CD4-positive, CD25-positive, alpha-beta regulatory T cell (primary cell): ENCODE measurements around the gene RPL10. TPM values are rescaled to one million over a fixed set of nuclear protein-coding genes. Genes with fewer than 3 reads are reported as not detected.

ENCODE experiments used
- ATAC-seq, 2 donors: fragments of 150-1000 bp; cut with Tn5 transposase; one replicate each; pipeline ENCODE4 v1.10.0; 2021; ENCODE audit warnings: low read depth in 2 of 2, moderate number of reproducible peaks in 2 of 2, moderate library complexity in 1 of 2
- DNase-seq, 3 donors: peaks; one replicate each; pipeline versions ENCODE4 v3.0.0 to v3.0.0-alpha.2; 2012 to 2022; ENCODE audit warnings: mixed read lengths in 1 of 3
- H3K27ac ChIP-seq: one replicate; pipeline ENCODE4 v1.7.0; 2013; ENCODE audit warnings: mild to moderate bottlenecking, low read length; ENCODE audit not compliant: insufficient read depth, poor library complexity, severe bottlenecking
- H3K27me3 ChIP-seq: one replicate; pipeline ENCODE4 v1.7.0; 2013; ENCODE audit warnings: low read length; ENCODE audit not compliant: control insufficient read depth, insufficient read depth
- H3K36me3 ChIP-seq: one replicate; pipeline ENCODE4 v1.7.0; 2013; ENCODE audit warnings: mild to moderate bottlenecking, low read length, moderate library complexity; ENCODE audit not compliant: control insufficient read depth, insufficient read depth
- H3K4me1 ChIP-seq: 2 replicates; pipeline ENCODE4 v1.7.0; 2013; ENCODE audit warnings: mild to moderate bottlenecking, low read length; ENCODE audit not compliant: insufficient read depth, control insufficient read depth, poor library complexity, severe bottlenecking
- H3K4me3 ChIP-seq: one replicate; pipeline ENCODE4 v1.7.0; 2013; ENCODE audit warnings: low read depth, mild to moderate bottlenecking, low read length, moderate library complexity
- H3K9me3 ChIP-seq, 2 experiments: 1 replicate in 1 of 2; 2 replicates in 1 of 2; pipeline ENCODE4 v1.7.0; 2013; ENCODE audit warnings: low read length in 2 of 2, mild to moderate bottlenecking in 1 of 2, moderate library complexity in 1 of 2; ENCODE audit not compliant: control insufficient read depth in 2 of 2
- H3K27ac Mint-ChIP-seq, 3 donors: one replicate each; pipeline ENCODE4 v1.8.0; 2020 to 2022; ENCODE audit warnings: mild to moderate bottlenecking in 3 of 3, mixed read lengths in 3 of 3, moderate library complexity in 2 of 3
- H3K27me3 Mint-ChIP-seq: one replicate; pipeline ENCODE4 v1.8.0; 2022; ENCODE audit warnings: mild to moderate bottlenecking, mixed read lengths
- H3K36me3 Mint-ChIP-seq: one replicate; pipeline ENCODE4 v1.8.0; 2020; ENCODE audit warnings: mixed read lengths
- H3K4me1 Mint-ChIP-seq, 4 donors: one replicate each; pipeline ENCODE4 v1.8.0; 2020 to 2022; ENCODE audit warnings: mixed read lengths in 4 of 4, mild to moderate bottlenecking in 1 of 4
- H3K4me3 Mint-ChIP-seq, 4 donors: one replicate each; pipeline ENCODE4 v1.8.0; 2020 to 2022; ENCODE audit warnings: mild to moderate bottlenecking in 4 of 4, mixed read lengths in 4 of 4, moderate library complexity in 3 of 4
- H3K9me3 Mint-ChIP-seq, 7 donors: one replicate each; pipeline ENCODE4 v1.8.0; 2020 to 2022; ENCODE audit warnings: mixed read lengths in 7 of 7, mild to moderate bottlenecking in 3 of 7, moderate library complexity in 2 of 7
- polyA plus RNA-seq, 4 donors: library from polyadenylated mRNA; unstranded; fragments of 300-500 nt; fragmentation: Illumina TruSeq; gene quantifications; one replicate each; pipeline ENCODE4 v1.2.3, GENCODE V29; 2021
- total RNA-seq: library from RNA; stranded (reverse); gene quantifications from one replicate; pipeline ENCODE4 v1.2.3, GENCODE V29; 2022

RPL10 gene
- total and polyA plus RNA-seq, 5 donors from 2014 or later = 3,877 to 6,073 (median 4,330) TPM

DNA sequence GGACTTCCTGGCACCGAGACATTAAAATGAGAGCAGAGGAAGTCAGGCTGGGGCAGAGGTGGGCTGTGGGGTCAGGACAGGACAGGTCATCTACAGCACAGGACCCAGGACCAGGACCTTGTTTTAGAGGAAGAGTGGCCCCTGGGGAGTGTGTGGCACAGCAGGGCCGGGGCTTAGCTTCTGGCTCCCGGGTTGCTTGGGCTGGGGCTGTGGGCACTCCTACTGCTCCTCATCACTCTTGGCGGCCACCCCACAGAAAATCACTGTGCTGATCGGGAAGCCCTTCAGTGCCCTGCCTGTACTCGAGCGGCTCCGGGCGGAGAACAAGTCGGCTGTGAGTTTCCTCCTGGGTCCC is 22.2 kb downstream of the RPL10 start:
- Histone ChIP-seq H3K36me3 (no peaks in the 10 kb centered on the region), H3K27ac (no peak overlapping the region), H3K9me3 (no peaks in the 10 kb centered on the region), H3K4me3 (no peak overlapping the region), H3K27me3 (no peaks in the 10 kb centered on the region), H3K4me1 (no peaks in the 10 kb centered on the region)
- Mint-ChIP-seq H3K4me1 (peaks cover 0 to 3% (median 0%) of the 10 kb centered on the region in 4 donors), H3K27me3 (no peaks in the 10 kb centered on the region), H3K27ac (no peak overlapping the region), H3K9me3 (peaks cover 0 to 1% (median 0%) of the 10 kb centered on the region in 7 donors), H3K36me3 (no peaks in the 10 kb centered on the region), H3K4me3 (no peak overlapping the region)
- DNase-seq (no peak), ATAC-seq (no peak)

DNA sequence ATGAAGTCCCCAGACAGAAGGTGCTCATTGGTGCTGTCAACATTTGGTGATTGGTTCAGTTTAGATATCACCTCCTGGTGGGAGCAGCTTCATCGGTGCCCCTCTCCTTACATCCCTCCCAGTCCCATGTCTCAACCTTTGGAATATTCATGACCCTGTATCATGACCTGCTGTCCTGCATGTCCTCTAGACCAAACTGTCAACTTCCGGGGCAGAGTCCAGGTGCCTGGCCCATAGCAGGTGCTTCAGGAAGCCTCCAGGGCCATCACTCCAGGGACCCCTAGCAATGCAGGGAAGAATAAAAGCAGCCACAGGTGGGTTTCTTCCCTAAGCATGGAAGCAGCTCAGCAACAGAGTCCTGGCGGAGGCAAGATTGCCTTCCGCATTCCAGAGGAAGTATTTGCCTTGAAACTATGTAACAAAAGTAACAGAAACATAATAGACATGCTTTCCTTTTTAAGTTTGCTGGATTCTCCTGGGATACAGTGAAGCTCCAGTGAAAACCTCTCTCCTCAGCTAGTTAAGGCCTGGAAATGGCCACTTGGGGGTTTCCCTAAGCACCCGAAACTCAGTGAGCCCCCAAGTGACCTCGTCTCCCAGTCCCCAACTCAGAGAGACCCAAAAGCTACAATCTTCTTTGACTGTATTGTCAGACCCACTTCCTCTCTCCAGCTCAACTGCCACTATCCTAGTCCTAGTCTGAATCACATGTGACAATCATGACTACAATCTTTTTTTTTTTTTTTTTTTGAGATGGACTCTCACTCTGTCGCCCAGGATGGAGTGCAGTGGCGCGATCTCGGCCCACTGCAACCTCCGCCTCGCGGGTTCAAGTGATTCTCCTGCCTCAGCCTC is 29.0 kb downstream of the RPL10 start:
- no peaks in the 10 kb centered on the region for H3K27me3 ChIP-seq
- H3K9me3 Mint-ChIP-seq = peaks cover 0 to 1% (median 0%) of the 10 kb centered on the region in 7 donors

DNA sequence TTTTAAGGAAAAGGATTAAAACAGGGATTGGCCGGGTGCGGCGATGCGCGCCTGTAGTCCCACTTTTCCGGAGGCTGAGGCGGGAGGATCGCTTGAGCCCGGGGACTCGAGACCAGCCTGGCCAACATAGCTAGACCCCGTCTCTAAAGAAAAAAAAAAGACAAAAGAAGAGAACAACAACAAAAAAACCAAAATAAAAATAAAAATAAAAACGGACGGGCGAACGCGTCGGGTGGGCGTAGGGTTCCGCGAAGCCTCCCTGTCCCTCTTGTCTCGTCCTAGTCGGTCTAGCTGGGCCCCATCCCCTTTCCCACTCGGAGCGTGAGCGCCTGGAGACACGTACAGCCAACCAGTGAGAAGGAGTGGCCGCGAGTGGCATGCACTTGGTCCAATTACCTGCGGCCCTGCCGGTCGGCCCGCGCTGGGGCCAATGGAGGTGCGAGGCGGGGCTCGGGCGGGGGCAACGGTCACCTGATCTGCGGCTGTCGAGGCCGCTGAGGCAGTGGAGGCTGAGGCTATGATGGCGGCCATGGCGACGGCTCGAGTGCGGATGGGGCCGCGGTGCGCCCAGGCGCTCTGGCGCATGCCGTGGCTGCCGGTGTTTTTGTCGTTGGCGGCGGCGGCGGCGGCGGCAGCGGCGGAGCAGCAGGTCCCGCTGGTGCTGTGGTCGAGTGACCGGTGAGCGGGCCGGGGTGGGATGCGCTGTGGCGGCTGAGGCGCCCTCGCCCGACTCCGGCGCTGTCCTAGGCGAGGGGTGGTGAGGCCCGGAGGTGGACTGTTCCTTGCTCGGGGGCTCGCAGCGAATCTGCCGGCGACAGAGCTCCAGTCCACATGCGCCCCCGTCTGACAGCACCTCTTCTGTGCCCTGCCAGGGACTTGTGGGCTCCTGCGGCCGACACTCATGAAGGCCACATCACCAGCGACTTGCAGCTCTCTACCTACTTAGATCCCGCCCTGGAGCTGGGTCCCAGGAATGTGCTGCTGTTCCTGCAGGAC is 30.3 kb downstream of the RPL10 start, which contains the start of gene ATP6AP1:
Gene ATP6AP1, plus strand, starts transcription at position 502 of the 996 bp plus-strand sequence. Its CDS starts 16 bp downstream, at position 518.
- Histone ChIP-seq H3K27me3 (no peaks in the 10 kb centered on the region), H3K27ac (peak within 1 kb of the TSS; percentile 67), H3K9me3 (no peaks in the 10 kb centered on the region), H3K4me3 (peak within 1 kb of the TSS; percentile 53), H3K36me3 (peaks cover 3% of the 10 kb centered on the region), H3K4me1 (peaks cover 19% of the 10 kb centered on the region)
- peaks cover 0 to 1% (median 0%) of the 10 kb centered on the region in 7 donors for H3K9me3 Mint-ChIP-seq
- peak within 1 kb of the TSS; percentile 78 to 89 (median 86) for H3K27ac Mint-ChIP-seq
- DNase-seq = peak; percentile 81 to 93 (median 88)
- H3K27me3 Mint-ChIP-seq = no peaks in the 10 kb centered on the region
- ATAC-seq = peak; percentile 98 to 99
- peaks cover 4% of the 10 kb centered on the region for H3K36me3 Mint-ChIP-seq
- peaks cover 0 to 30% (median 17%) of the 10 kb centered on the region in 4 donors for H3K4me1 Mint-ChIP-seq
- H3K4me3 Mint-ChIP-seq = peak within 1 kb of the TSS; percentile 86 to 96 (median 88)

More for the DNA sequence above, 29.0 kb downstream of the RPL10 start:
- ATAC-seq = no peak
- no peaks in the 10 kb centered on the region for H3K9me3 ChIP-seq
- DNase-seq = no peak
- Mint-ChIP-seq H3K36me3 (no peaks in the 10 kb centered on the region), H3K27ac (peak overlapping the region in 1 of 3 donors; percentile 20), H3K4me1 (peaks cover 0 to 30% (median 17%) of the 10 kb centered on the region in 4 donors), H3K4me3 (peak overlapping the region in 2 of 4 donors; percentile 41 to 43), H3K27me3 (no peaks in the 10 kb centered on the region)
- H3K4me3 ChIP-seq = no peak overlapping the region
- peaks cover 19% of the 10 kb centered on the region for H3K4me1 ChIP-seq
- H3K27ac ChIP-seq = peak overlapping the region; percentile 67
- H3K36me3 ChIP-seq = no peaks in the 10 kb centered on the region

DNA sequence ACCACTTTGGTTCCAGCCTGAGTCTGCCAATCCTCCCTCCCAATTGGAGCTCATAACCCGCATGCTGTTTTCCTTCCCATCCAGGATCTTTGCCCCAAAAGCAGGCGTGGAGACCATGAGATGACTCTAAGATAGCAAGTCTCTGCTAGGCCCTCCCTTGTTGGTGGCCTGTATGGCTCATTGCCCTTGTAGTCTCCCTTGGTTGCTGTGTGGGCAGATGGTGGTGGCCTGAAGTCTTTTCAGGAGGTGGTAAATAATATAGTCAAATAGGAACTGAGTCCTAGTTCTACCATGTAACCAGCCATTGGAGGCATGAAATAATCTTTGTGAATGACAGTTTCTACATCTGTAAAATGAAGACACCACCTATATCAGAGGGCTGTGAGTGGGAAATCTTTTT is 31.5 kb downstream of the RPL10 start:
- H3K4me3 ChIP-seq = peak overlapping the region; percentile 53
- no peaks in the 10 kb centered on the region for H3K27me3 Mint-ChIP-seq
- peak overlapping the region; percentile 14 to 89 (median 78) for H3K27ac Mint-ChIP-seq
- no peak overlapping the region for H3K27ac ChIP-seq
- peaks cover 0 to 30% (median 17%) of the 10 kb centered on the region in 4 donors for H3K4me1 Mint-ChIP-seq
- H3K4me1 ChIP-seq = peaks cover 19% of the 10 kb centered on the region
- ATAC-seq (no peak), DNase-seq (no peak)
- H3K9me3 ChIP-seq = no peaks in the 10 kb centered on the region
- H3K4me3 Mint-ChIP-seq = peak overlapping the region; percentile 86 to 96 (median 88)
- H3K27me3 ChIP-seq = no peaks in the 10 kb centered on the region
- H3K36me3 Mint-ChIP-seq = peaks cover 5% of the 10 kb centered on the region
- H3K9me3 Mint-ChIP-seq = peaks cover 0 to 1% (median 0%) of the 10 kb centered on the region in 7 donors
- peaks cover 3% of the 10 kb centered on the region for H3K36me3 ChIP-seq

DNA sequence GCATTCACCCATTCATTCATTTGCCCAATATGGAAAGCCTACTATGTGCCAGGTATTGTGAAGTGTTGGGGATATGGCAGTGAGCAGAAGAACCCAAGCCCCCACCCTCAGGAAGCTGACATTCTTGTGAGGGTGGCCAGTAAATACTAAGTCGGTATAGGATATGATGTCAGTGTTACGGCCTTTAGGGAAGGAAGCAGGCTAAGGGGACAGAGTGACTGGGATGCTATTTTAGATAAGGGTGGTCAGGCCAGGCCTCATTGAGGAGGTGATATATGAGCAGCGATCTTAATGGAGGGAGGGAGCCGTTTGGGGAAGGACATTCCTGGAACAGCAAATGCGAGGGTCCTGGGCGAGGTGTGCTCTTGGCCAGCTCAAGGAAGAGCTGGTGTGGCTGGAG is 32.3 kb downstream of the RPL10 start:
- DNase-seq = no peak
- H3K27me3 ChIP-seq = no peaks in the 10 kb centered on the region
- H3K4me3 Mint-ChIP-seq = peak overlapping the region in 3 of 4 donors; percentile 26 to 96 (median 91)
- H3K27me3 Mint-ChIP-seq = no peaks in the 10 kb centered on the region
- H3K36me3 Mint-ChIP-seq = peaks cover 5% of the 10 kb centered on the region
- H3K9me3 Mint-ChIP-seq = peaks cover 0 to 1% (median 0%) of the 10 kb centered on the region in 7 donors
- no peak overlapping the region for H3K27ac ChIP-seq
- no peak overlapping the region for H3K4me3 ChIP-seq
- peaks cover 19% of the 10 kb centered on the region for H3K4me1 ChIP-seq
- peaks cover 0 to 30% (median 17%) of the 10 kb centered on the region in 4 donors for H3K4me1 Mint-ChIP-seq
- no peaks in the 10 kb centered on the region for H3K9me3 ChIP-seq
- ATAC-seq = no peak
- H3K36me3 ChIP-seq = peaks cover 8% of the 10 kb centered on the region
- H3K27ac Mint-ChIP-seq = no peak overlapping the region

DNA sequence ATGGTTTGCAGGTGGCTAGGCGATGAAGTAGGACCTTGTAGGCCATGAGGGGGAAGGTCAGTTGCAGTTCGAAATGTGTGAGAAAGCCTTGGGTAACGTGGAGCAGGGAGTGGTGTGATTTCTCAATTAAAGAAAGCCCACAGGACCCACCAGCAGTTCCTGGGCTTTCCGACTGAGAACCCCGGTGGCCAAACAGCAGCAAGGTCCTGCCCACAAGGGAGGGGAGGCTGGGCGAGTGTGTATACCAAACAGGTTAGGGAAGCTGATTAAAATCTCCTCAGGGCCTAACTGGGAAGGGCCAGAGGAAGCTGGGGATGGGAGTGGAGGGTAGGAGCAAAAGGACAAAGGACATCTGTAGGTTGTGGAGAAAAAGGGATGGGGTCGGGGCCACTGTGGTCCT is 32.7 kb downstream of the RPL10 start:
- Histone ChIP-seq H3K4me3 (no peak overlapping the region), H3K27ac (no peak overlapping the region), H3K4me1 (peaks cover 19% of the 10 kb centered on the region), H3K27me3 (no peaks in the 10 kb centered on the region), H3K9me3 (no peaks in the 10 kb centered on the region), H3K36me3 (peaks cover 8% of the 10 kb centered on the region)
- Mint-ChIP-seq H3K9me3 (peaks cover 0 to 1% (median 0%) of the 10 kb centered on the region in 7 donors), H3K27me3 (no peaks in the 10 kb centered on the region), H3K27ac (peak overlapping the region in 1 of 3 donors; percentile 66), H3K4me1 (peaks cover 0 to 31% (median 17%) of the 10 kb centered on the region in 4 donors), H3K36me3 (peaks cover 5% of the 10 kb centered on the region), H3K4me3 (peak overlapping the region in 3 of 4 donors; percentile 26 to 96 (median 43))
- DNase-seq = no peak
- ATAC-seq = no peak

DNA sequence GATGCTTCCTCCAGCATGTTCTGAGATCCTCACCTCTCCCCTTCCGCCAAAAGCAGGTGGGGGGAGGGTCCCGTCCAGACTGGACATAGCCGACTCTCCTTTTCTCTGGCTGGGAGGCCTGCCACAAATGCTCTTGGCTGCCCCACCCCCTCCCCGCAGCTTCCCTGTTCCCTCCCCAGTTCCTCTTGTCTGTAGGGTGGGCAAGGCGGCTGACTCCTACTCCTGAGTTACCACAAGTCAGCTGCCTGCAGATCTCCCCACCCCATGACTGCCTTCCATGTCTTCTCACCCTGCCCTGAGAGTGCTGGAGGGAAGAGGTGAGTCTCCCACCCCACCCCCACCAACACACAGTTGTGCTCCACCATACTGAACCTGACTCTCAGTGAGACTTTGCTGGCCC is 33.2 kb downstream of the RPL10 start:
- peaks cover 0 to 35% (median 19%) of the 10 kb centered on the region in 4 donors for H3K4me1 Mint-ChIP-seq
- H3K4me1 ChIP-seq = peaks cover 23% of the 10 kb centered on the region
- no peak overlapping the region for H3K4me3 Mint-ChIP-seq
- H3K27ac Mint-ChIP-seq = peak overlapping the region in 1 of 3 donors; percentile 66
- H3K4me3 ChIP-seq = no peak overlapping the region
- no peaks in the 10 kb centered on the region for H3K27me3 ChIP-seq
- H3K27ac ChIP-seq = no peak overlapping the region
- H3K36me3 ChIP-seq = peaks cover 8% of the 10 kb centered on the region
- H3K27me3 Mint-ChIP-seq = no peaks in the 10 kb centered on the region
- H3K9me3 ChIP-seq = no peaks in the 10 kb centered on the region
- H3K36me3 Mint-ChIP-seq = peaks cover 5% of the 10 kb centered on the region
- ATAC-seq (no peak), DNase-seq (no peak)
- no peaks in the 10 kb centered on the region for H3K9me3 Mint-ChIP-seq
